Activated B cell treated with CpG ODN at 0.5 μM for 24 hours (primary cell): ENCODE results near the gene RAPGEF2. TPM values are rescaled to one million over a fixed set of nuclear protein-coding genes. Genes with fewer than 3 reads are reported as not detected.

Experiments used
- ATAC-seq: fragments of 200-7000 bp; cut with Tn5 transposase; one replicate; pipeline ENCODE4 v1.10.0; 2021; ENCODE audit warnings: low read depth, mild to moderate bottlenecking, moderate library complexity
- CTCF ChIA-PET: fragments of 350-600 bp; sonication (Branson Sonifier 250); formaldehyde crosslinking; loops from one replicate; lab custom pipeline; 2021; ENCODE audit warnings: antibody characterized with exemption; lab: Charles Lee
- POLR2A ChIA-PET: fragments of 350-600 bp; sonication (Branson Sonifier 250); formaldehyde crosslinking; loops from one replicate; lab custom pipeline; 2021; ENCODE audit warnings: antibody characterized with exemption; lab: Charles Lee
- DNase-seq: peaks from one replicate; pipeline ENCODE4 v3.0.0; 2022
- H3K27ac Mint-ChIP-seq: one replicate; pipeline ENCODE4 v1.8.0; 2020; ENCODE audit warnings: mixed read lengths
- H3K27me3 Mint-ChIP-seq: one replicate; pipeline ENCODE4 v1.8.0; 2021; ENCODE audit warnings: mixed read lengths
- H3K36me3 Mint-ChIP-seq: one replicate; pipeline ENCODE4 v1.8.0; 2021; ENCODE audit warnings: low read depth, mixed read lengths
- H3K4me1 Mint-ChIP-seq: one replicate; pipeline ENCODE4 v1.8.0; 2021; ENCODE audit warnings: mixed read lengths
- H3K4me3 Mint-ChIP-seq: one replicate; pipeline ENCODE4 v1.8.0; 2020; ENCODE audit warnings: mild to moderate bottlenecking, mixed read lengths
- H3K9me3 Mint-ChIP-seq: one replicate; pipeline ENCODE4 v1.8.0; 2020; ENCODE audit warnings: mixed read lengths
- CTCF ChIP-seq: fragments of 200-600 bp; IDR thresholded peaks from one replicate; pipeline ENCODE4 v1.8.0; 2022; ENCODE audit warnings: antibody characterized with exemption, mild to moderate bottlenecking
- intact Hi-C: fragments of 100-400 bp; cut with micrococcal nuclease; formaldehyde crosslinking; loops from one replicate; pipeline ENCODE4 v1.15.1; 2024
- total RNA-seq: library from RNA; stranded (reverse); gene quantifications from 2 replicates; pipeline ENCODE4 v1.2.3, GENCODE V29; 2022

Gene RAPGEF2
- total RNA-seq, 1 donor from 2014 or later: 22.9 TPM

DNA sequence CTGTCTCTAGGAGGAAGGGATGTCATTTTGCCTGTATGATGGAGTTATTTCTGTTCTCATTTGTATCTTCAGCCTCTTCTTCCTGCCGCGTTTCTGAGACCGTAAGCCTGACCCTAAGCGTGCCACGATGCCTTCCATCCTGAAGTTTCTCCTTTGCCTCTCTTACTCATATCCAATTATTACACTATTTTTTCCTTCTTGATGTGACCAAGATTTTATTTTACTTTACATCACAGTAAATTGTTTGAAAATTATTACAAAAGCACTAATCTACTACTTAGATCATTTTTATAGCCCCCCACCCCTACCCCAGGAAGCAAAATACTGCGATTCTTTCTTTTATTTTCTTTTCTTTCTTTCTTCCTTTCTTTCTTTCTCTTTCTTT lies 95.0 kb downstream of the RAPGEF2 start:
- Mint-ChIP-seq H3K4me3 (no peak overlapping the region), H3K27me3 (no peaks in the 10 kb centered on the region), H3K9me3 (no peaks in the 10 kb centered on the region), H3K4me1 (peaks cover 8% of the 10 kb centered on the region), H3K27ac (no peak overlapping the region), H3K36me3 (peaks cover 13% of the 10 kb centered on the region)
- DNase-seq (no peak), ATAC-seq (no peak)
- ChIA-PET CTCF (no interaction called here), POLR2A (no interaction called here)
- intact Hi-C loops: no loop called here
- TF ChIP-seq CTCF: no peak

- Mint-ChIP-seq H3K27ac (no peak overlapping the region), H3K4me3 (no peak overlapping the region), H3K36me3 (peaks cover 6% of the 10 kb centered on the region), H3K9me3 (no peaks in the 10 kb centered on the region), H3K27me3 (no peaks in the 10 kb centered on the region), H3K4me1 (peaks cover 10% of the 10 kb centered on the region)
- POLR2A ChIA-PET: no interaction called here
- intact Hi-C loops: loop anchor here (5.0 to 10.0 kb wide), 3 partner anchors 705 to 1208 kb away; no protein-coding TSS in a partner anchor
- CTCF ChIA-PET: interaction anchor here (4.3 kb wide), 1 partner anchor 343 kb away, joined by 67 read pairs; no protein-coding TSS in a partner anchor
- no peak for ATAC-seq
- DNase-seq: no peak
- TF ChIP-seq CTCF: no peak
Measured at GRCh38 chr4:159199826-159200225, 96.9 kb downstream of the RAPGEF2 start.

DNA sequence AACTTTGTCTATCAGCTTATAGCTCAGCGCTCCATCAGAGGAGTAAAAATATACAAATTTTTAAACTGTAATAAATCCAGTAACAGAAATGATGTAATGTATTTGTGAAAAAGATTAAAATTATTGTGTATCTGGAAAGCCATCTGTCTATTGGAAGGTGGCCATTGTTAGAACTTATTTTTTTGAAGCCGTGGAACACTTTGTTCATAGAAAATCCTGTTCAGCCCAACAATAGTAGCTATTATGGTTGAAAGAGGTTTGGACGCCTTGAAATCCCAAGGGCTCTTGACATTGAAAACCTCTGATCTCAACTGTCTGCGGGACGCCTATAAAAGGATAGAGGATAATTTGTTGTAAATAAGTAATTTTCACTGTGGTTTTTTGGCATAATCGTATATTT lies 98.3 kb downstream of the RAPGEF2 start:
- Mint-ChIP-seq H3K36me3 (no peaks in the 10 kb centered on the region), H3K27me3 (no peaks in the 10 kb centered on the region), H3K4me3 (no peak overlapping the region), H3K4me1 (peaks cover 18% of the 10 kb centered on the region), H3K9me3 (no peaks in the 10 kb centered on the region), H3K27ac (no peak overlapping the region)
- ATAC-seq (no peak), DNase-seq (no peak)
- TF ChIP-seq CTCF: no peak
- ChIA-PET CTCF (interaction anchor here (1.0 to 4.3 kb wide), 5 partner anchors 9 to 946 kb away, joined by 3 to 67 read pairs (median 19); no protein-coding TSS in a partner anchor), POLR2A (no interaction called here)
- intact Hi-C loops: loop anchor here (5.0 to 10.0 kb wide), 3 partner anchors 706 to 1209 kb away; no protein-coding TSS in a partner anchor

GRCh38 chr4:159204566-159204965 lies 101.7 kb downstream of the RAPGEF2 start:
- Mint-ChIP-seq H3K4me1 (peaks cover 22% of the 10 kb centered on the region), H3K4me3 (no peak overlapping the region), H3K9me3 (no peaks in the 10 kb centered on the region), H3K36me3 (no peaks in the 10 kb centered on the region), H3K27me3 (no peaks in the 10 kb centered on the region), H3K27ac (no peak overlapping the region)
- ChIA-PET CTCF (interaction anchor here (1.0 to 3.4 kb wide), 2 partner anchors 27 to 351 kb away, joined by 3 to 20 read pairs; no protein-coding TSS in a partner anchor), POLR2A (no interaction called here)
- DNase-seq: no peak
- intact Hi-C loops: loop anchor here (5.0 to 10.0 kb wide), 3 partner anchors 710 to 1212 kb away; no protein-coding TSS in a partner anchor
- no peak for ATAC-seq
- TF ChIP-seq CTCF: no peak

GRCh38 chr4:159205466-159205865 lies 102.6 kb downstream of the RAPGEF2 start:
- no peaks in the 10 kb centered on the region for H3K9me3 Mint-ChIP-seq
- no peak overlapping the region for H3K4me3 Mint-ChIP-seq
- no peak for TF ChIP-seq CTCF
- DNase-seq (no peak), ATAC-seq (no peak)
- intact Hi-C loops: loop anchor here (10.0 kb wide), 1 partner anchor 711 kb away; no protein-coding TSS in a partner anchor
- POLR2A ChIA-PET: no interaction called here
- H3K4me1 Mint-ChIP-seq: peaks cover 20% of the 10 kb centered on the region
- H3K27ac Mint-ChIP-seq: peak overlapping the region; percentile 15
- no peaks in the 10 kb centered on the region for H3K27me3 Mint-ChIP-seq
- H3K36me3 Mint-ChIP-seq: peaks cover 2% of the 10 kb centered on the region
- CTCF ChIA-PET: interaction anchor here (2.3 kb wide), 1 partner anchor 349 kb away, joined by 7 read pairs; no protein-coding TSS in a partner anchor
